SK-N-SH treated with all-trans-retinoic acid at 6 μM for 48 hours (cell line): ENCODE results near the gene AVL9.

Experiments
- ARNTL ChIP-seq: fragments of 450-650 bp; formaldehyde crosslinking; IDR thresholded peaks from 2 replicates; pipeline ENCODE4 v1.5.0; 2020; ENCODE audit warnings: low read depth, mild to moderate bottlenecking, moderate library complexity, borderline replicate concordance
- CREB5 ChIP-seq: fragments of 250-450 bp; sonication (Bioruptor Pico); IDR thresholded peaks from 2 replicates; pipeline ENCODE4 v1.5.1; 2020; ENCODE audit warnings: low read depth, mild to moderate bottlenecking, moderate library complexity
- PATZ1 ChIP-seq: fragments of 250-450 bp; sonication (Bioruptor Pico); IDR thresholded peaks from 2 replicates; pipeline ENCODE4 v1.8.0; 2020; ENCODE audit warnings: mild to moderate bottlenecking, moderate library complexity, borderline replicate concordance
- POU6F1 ChIP-seq: fragments of 250-450 bp; sonication (Bioruptor Pico); IDR thresholded peaks from 2 replicates; pipeline ENCODE4 v1.8.0; 2021; ENCODE audit warnings: low read depth, mild to moderate bottlenecking, moderate library complexity, borderline replicate concordance
- PPARA ChIP-seq: fragments of 250-450 bp; sonication (Bioruptor Pico); IDR thresholded peaks from 2 replicates; pipeline ENCODE4 v1.5.0; 2020; ENCODE audit warnings: mild to moderate bottlenecking, borderline replicate concordance
- TOX ChIP-seq: fragments of 250-450 bp; sonication (Bioruptor Pico); IDR thresholded peaks from 2 replicates; pipeline ENCODE4 v1.8.0; 2021; ENCODE audit warnings: mild to moderate bottlenecking, moderate library complexity, borderline replicate concordance
- ZNF565 ChIP-seq: fragments of 450-650 bp; formaldehyde crosslinking; conservative IDR thresholded peaks from 2 replicates; pipeline ENCODE4 v1.5.0; 2020; ENCODE audit warnings: low read depth, mild to moderate bottlenecking, moderate library complexity
- ZNF8 ChIP-seq: fragments of 450-650 bp; formaldehyde crosslinking; IDR thresholded peaks from 2 replicates; pipeline ENCODE4 v1.5.0; 2020; ENCODE audit warnings: mild to moderate bottlenecking, moderate library complexity

GRCh38 chr7:32577421-32577820, 82.1 kb downstream of the AVL9 start:
- no peak for TF ChIP-seq TOX (CRISPR knock-in tag)
- TF ChIP-seq CREB5 (CRISPR knock-in tag) = no peak
- TF ChIP-seq POU6F1 (CRISPR knock-in tag) = no peak
- TF ChIP-seq ZNF8 (CRISPR knock-in tag) = no peak
- TF ChIP-seq PATZ1 = no peak
- no peak for TF ChIP-seq ARNTL (CRISPR knock-in tag)
- no peak for TF ChIP-seq ZNF565
- TF ChIP-seq PPARA (CRISPR knock-in tag) = no peak
